Measurements from ENCODE around the gene F7. TPM values are rescaled to one million over a fixed set of nuclear protein-coding genes. Genes with fewer than 3 reads are reported as not detected.

F7 gene
- total and polyA plus RNA-seq, 2 experiments from 2014 or later = 0.83 TPM; not detected in 1

- Histone ChIP-seq H3K36me3 (no peaks in the 10 kb centered on the region), H3K4me1 (ENCODE audit: low read depth) (no peaks in the 10 kb centered on the region), H3K27ac (no peak overlapping the region), H3K4me3 (no peak overlapping the region), H3K27me3 (peaks cover 44% of the 10 kb centered on the region), H3K9me3 (ENCODE audit: low read depth) (no peaks in the 10 kb centered on the region)
- TF ChIP-seq, protein P1, sequence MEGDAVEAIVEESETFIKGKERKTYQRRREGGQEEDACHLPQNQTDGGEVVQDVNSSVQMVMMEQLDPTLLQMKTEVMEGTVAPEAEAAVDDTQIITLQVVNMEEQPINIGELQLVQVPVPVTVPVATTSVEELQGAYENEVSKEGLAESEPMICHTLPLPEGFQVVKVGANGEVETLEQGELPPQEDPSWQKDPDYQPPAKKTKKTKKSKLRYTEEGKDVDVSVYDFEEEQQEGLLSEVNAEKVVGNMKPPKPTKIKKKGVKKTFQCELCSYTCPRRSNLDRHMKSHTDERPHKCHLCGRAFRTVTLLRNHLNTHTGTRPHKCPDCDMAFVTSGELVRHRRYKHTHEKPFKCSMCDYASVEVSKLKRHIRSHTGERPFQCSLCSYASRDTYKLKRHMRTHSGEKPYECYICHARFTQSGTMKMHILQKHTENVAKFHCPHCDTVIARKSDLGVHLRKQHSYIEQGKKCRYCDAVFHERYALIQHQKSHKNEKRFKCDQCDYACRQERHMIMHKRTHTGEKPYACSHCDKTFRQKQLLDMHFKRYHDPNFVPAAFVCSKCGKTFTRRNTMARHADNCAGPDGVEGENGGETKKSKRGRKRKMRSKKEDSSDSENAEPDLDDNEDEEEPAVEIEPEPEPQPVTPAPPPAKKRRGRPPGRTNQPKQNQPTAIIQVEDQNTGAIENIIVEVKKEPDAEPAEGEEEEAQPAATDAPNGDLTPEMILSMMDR (IDR thresholded peaks at IDR 0.05; ENCODE audit: low read depth, low read length) = no peak
- no peak for DNase-seq (ENCODE audit: low read depth in 1 of 2, low spot score in 1 of 2)
These were observed 37.3 kb downstream of the F7 start for GRCh38 chr13:113142876-113143275.

GRCh38 chr13:113143466-113144254, 38.1 kb downstream of the F7 start:
- no peak for DNase-seq (ENCODE audit: low read depth in 1 of 2, low spot score in 1 of 2)
- Histone ChIP-seq H3K36me3 (no peaks in the 10 kb centered on the region), H3K4me1 (ENCODE audit: low read depth) (no peaks in the 10 kb centered on the region), H3K27me3 (peaks cover 36% of the 10 kb centered on the region), H3K9me3 (ENCODE audit: low read depth) (no peaks in the 10 kb centered on the region), H3K4me3 (no peak overlapping the region), H3K27ac (no peak overlapping the region)
- TF ChIP-seq, protein P1 (IDR thresholded peaks at IDR 0.05; ENCODE audit: low read depth, low read length) = no peak

- peaks cover 32% of the 10 kb centered on the region for H3K27me3 ChIP-seq
- no peaks in the 10 kb centered on the region for H3K9me3 ChIP-seq (ENCODE audit: low read depth)
- H3K4me1 ChIP-seq (ENCODE audit: low read depth) = no peaks in the 10 kb centered on the region
- H3K36me3 ChIP-seq = no peaks in the 10 kb centered on the region
- H3K27ac ChIP-seq = no peak overlapping the region
- no peak overlapping the region for H3K4me3 ChIP-seq
- TF ChIP-seq, protein P1 (IDR thresholded peaks at IDR 0.05; ENCODE audit: low read depth, low read length) = no peak
- no peak for DNase-seq (ENCODE audit: low read depth in 1 of 2, low spot score in 1 of 2)
These were observed 38.7 kb downstream of the F7 start for GRCh38 chr13:113144255-113144629.

DNA sequence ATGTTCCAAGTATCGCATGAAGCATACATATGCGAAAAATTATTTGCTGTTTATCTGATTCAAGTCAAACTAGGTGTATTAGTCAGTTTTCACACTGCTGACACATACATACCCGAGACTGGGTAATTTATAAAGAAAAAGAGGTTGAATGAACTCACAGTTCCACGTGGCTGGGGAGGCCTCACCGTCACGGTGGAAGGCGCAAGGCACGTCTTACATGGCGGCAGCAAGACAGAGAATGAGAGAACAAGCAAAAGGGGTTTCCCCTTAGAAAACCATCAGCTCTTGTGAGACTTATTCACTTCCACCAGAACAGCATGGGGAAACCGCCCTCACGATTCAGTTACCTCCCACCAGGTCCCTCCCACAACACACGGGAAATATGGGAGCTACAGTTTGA, 39.9 kb downstream of the F7 start:
- no peaks in the 10 kb centered on the region for H3K9me3 ChIP-seq (ENCODE audit: low read depth)
- H3K4me3 ChIP-seq = no peak overlapping the region
- TF ChIP-seq, protein P1 (IDR thresholded peaks at IDR 0.05; ENCODE audit: low read depth, low read length) = no peak
- DNase-seq (ENCODE audit: low read depth in 1 of 2, low spot score in 1 of 2) = no peak
- H3K4me1 ChIP-seq (ENCODE audit: low read depth) = no peaks in the 10 kb centered on the region
- H3K36me3 ChIP-seq = no peaks in the 10 kb centered on the region
- no peak overlapping the region for H3K27ac ChIP-seq
- H3K27me3 ChIP-seq = peaks cover 25% of the 10 kb centered on the region

- TF ChIP-seq, protein P1 (IDR thresholded peaks at IDR 0.05; ENCODE audit: low read depth, low read length) = no peak
These were observed 40.5 kb downstream of the F7 start for GRCh38 chr13:113145911-113146598.

More at GRCh38 chr13:113145911-113146598, 40.5 kb downstream of the F7 start:
- Histone ChIP-seq H3K27me3 (peaks cover 20% of the 10 kb centered on the region), H3K4me1 (ENCODE audit: low read depth) (no peaks in the 10 kb centered on the region), H3K36me3 (no peaks in the 10 kb centered on the region), H3K27ac (no peak overlapping the region), H3K4me3 (no peak overlapping the region), H3K9me3 (ENCODE audit: low read depth) (no peaks in the 10 kb centered on the region)
- DNase-seq (ENCODE audit: low read depth in 1 of 2, low spot score in 1 of 2) = no peak

Data from cardiac muscle cell (in vitro differentiated cells and primary cell).